HepG2 (cell line): ENCODE data around the gene DNAJC30. TPM values are rescaled to one million over a fixed set of nuclear protein-coding genes. Genes with fewer than 3 reads are reported as not detected.

Experiments
- ATAC-seq: fragments of 200-7000 bp; cut with Tn5 transposase; 3 replicates; pipeline ENCODE4 v1.9.1; 2020; ENCODE audit warnings: mild to moderate bottlenecking, moderate library complexity
- BruUV-seq: library from RNA; stranded (reverse); fragments of 400-500 nt; replicated peaks from 2 replicates; lab custom pipeline; 2021; lab: Mats Ljungman, UMichigan
- CTCF ChIA-PET: fragments of 300-600 bp; formaldehyde crosslinking; extraction: SDS; loops from one replicate; lab custom pipeline; 2021; ENCODE audit warnings: low total read pairs, inconsistent platforms, low intra/inter-chr PET ratio; lab: Yijun Ruan, JAX
- POLR2A ChIA-PET: fragments of 350-600 bp; sonication (Branson Sonifier 250); formaldehyde crosslinking; loops from one replicate; lab custom pipeline; 2020; ENCODE audit warnings: antibody characterized with exemption, inconsistent platforms; lab: Yijun Ruan, JAX
- DNase-seq: peaks from one replicate; pipeline ENCODE4 v3.0.0-alpha.2; 2015; ENCODE audit warnings: low spot score
- FAIRE-seq: peaks from 3 replicates; lab custom pipeline; 2011; peaks lifted over from hg19 to GRCh38; lab: Jason Lieb, UNC
- H2AFZ ChIP-seq: one replicate; pipeline ENCODE4 v1.6.1; 2011; ENCODE audit warnings: low read length, inconsistent platforms
- H3K27ac ChIP-seq: fragments of 300-600 bp; 3 replicates; pipeline ENCODE4 v1.8.0; 2011; ENCODE audit warnings: mixed run types, mild to moderate bottlenecking, mixed read lengths, low read length, inconsistent platforms; ENCODE audit not compliant: insufficient read depth; ENCODE audit errors: extremely low read length
- H3K27me3 ChIP-seq, 2 experiments: fragments of 200-600 bp in 1 of 2; 2 replicates in 1 of 2; 3 replicates in 1 of 2; pipeline versions ENCODE4 v1.6.0 to v1.8.0; 2011; ENCODE audit warnings: low read length in 2 of 2, mild to moderate bottlenecking in 2 of 2, moderate library complexity in 2 of 2, inconsistent platforms in 1 of 2; ENCODE audit not compliant: insufficient read depth in 2 of 2, control insufficient read depth in 1 of 2
- H3K36me3 ChIP-seq, 2 experiments: fragments of 200-600 bp in 1 of 2; replicated peaks in 1 of 2; 2 replicates in 1 of 2; 3 replicates in 1 of 2; pipeline versions ENCODE4 v1.5.1 to v1.8.0; 2011; ENCODE audit warnings: low read length in 2 of 2, inconsistent platforms in 1 of 2; ENCODE audit not compliant: insufficient read depth in 2 of 2, control insufficient read depth in 1 of 2
- H3K4me1 ChIP-seq: 2 replicates; pipeline ENCODE4 v1.5.1; 2012; ENCODE audit warnings: low read length, inconsistent platforms; ENCODE audit not compliant: insufficient read depth
- H3K4me2 ChIP-seq: 2 replicates; pipeline ENCODE4 v1.6.0; 2011; ENCODE audit warnings: low read depth, low read length, inconsistent platforms
- H3K4me3 ChIP-seq, 3 experiments: fragments of 200-600 bp in 1 of 3; sonication (generic), shearing (Covaris generic) in 1 of 3; replicated peaks in 1 of 3; 2 replicates each; pipeline ENCODE4 v1.5.1; 2011 to 2016; ENCODE audit warnings: low read length in 3 of 3, inconsistent platforms in 2 of 3, low read depth in 2 of 3, mild to moderate bottlenecking in 2 of 3, control low read depth in 1 of 3, mixed read lengths in 1 of 3; ENCODE audit not compliant: insufficient read depth in 1 of 3
- H3K79me2 ChIP-seq: one replicate; pipeline ENCODE4 v1.6.1; 2011; ENCODE audit warnings: low read length, inconsistent platforms; ENCODE audit not compliant: insufficient read depth
- H3K9ac ChIP-seq: 2 replicates; pipeline ENCODE4 v1.6.0; 2011; ENCODE audit warnings: mild to moderate bottlenecking, low read depth, low read length, inconsistent platforms; ENCODE audit not compliant: insufficient read depth
- H3K9me3 ChIP-seq: 2 replicates; pipeline ENCODE4 v1.5.1; 2012; ENCODE audit warnings: mild to moderate bottlenecking, low read length
- H4K20me1 ChIP-seq: 2 replicates; pipeline ENCODE4 v1.6.0; 2011; ENCODE audit warnings: inconsistent platforms, mild to moderate bottlenecking, low read length, moderate library complexity; ENCODE audit not compliant: insufficient read depth
- AGO2 ChIP-seq: fragments of 200-400 bp; formaldehyde crosslinking; optimal IDR thresholded peaks from 2 replicates; pipeline ENCODE3; 2017; ENCODE audit warnings: mild to moderate bottlenecking, low read depth, low read length, moderate library complexity
- ERF ChIP-seq: IDR thresholded peaks from 2 replicates; pipeline ENCODE4 v1.6.1; 2018; ENCODE audit warnings: missing biosample characterization, missing genetic modification reagents
- ZNF12 ChIP-seq: sonication (generic); formaldehyde crosslinking; IDR thresholded peaks from 2 replicates; pipeline ENCODE4 v1.5.0; 2020; ENCODE audit warnings: missing genetic modification reagents
- ZNF768 ChIP-seq: sonication (generic); formaldehyde crosslinking; IDR thresholded peaks from 2 replicates; pipeline ENCODE4 v1.4.0; 2020; ENCODE audit warnings: missing genetic modification reagents
- WGBS: methylation state at CpG from one replicate; pipeline ENCODE4 v1.1.6; 2017; ENCODE audit warnings: low lambda C conversion rate; 5-methylcytosine and 5-hydroxymethylcytosine counted together
- in situ Hi-C: cut with HindIII; loops from 2 replicates; pipeline ENCODE4 v1.10.0; 2017; ENCODE audit warnings: low pct_unique_long_range_greater_than_20kb; ENCODE audit not compliant: extremely low pct_ligation_motif_present
- intact Hi-C: fragments of 100-400 bp; cut with micrococcal nuclease; formaldehyde crosslinking; loops from one replicate; pipeline ENCODE4 v1.10.0; 2022; ENCODE audit not compliant: unreplicated experiment
- polyA plus RNA-seq, 8 experiments: library from polyadenylated mRNA; depleted of rRNA in 3 of 8; stranded (reverse) in 7 of 8; unstranded in 1 of 8; fragments of >200 nt; fragmentation: Illumina TruSeq in 4 of 8; extraction: Trizol in 4 of 8; gene quantifications; 2 replicates each; pipeline versions ENCODE4 v1.2.1 to v1.2.3, GENCODE V29; 2011 to 2016; ENCODE audit warnings: low read depth in 4 of 8, missing spikeins in 1 of 8, mixed read lengths in 1 of 8; ENCODE audit not compliant: insufficient read depth in 1 of 8
- total RNA-seq, 5 experiments: library from RNA; depleted of rRNA; stranded (reverse); fragments of >200 nt; fragmentation: Illumina TruSeq; extraction: Trizol; gene quantifications; 2 replicates each; pipeline ENCODE4 v1.2.3, GENCODE V29; 2016; ENCODE audit warnings: low read depth in 1 of 5

Gene DNAJC30
- total and polyA plus RNA-seq, 2 of the 13 experiments (the other 11 are each of a cell fraction or from before 2014, with no cell fraction given), result 3.3 to 3.8 TPM

DNA sequence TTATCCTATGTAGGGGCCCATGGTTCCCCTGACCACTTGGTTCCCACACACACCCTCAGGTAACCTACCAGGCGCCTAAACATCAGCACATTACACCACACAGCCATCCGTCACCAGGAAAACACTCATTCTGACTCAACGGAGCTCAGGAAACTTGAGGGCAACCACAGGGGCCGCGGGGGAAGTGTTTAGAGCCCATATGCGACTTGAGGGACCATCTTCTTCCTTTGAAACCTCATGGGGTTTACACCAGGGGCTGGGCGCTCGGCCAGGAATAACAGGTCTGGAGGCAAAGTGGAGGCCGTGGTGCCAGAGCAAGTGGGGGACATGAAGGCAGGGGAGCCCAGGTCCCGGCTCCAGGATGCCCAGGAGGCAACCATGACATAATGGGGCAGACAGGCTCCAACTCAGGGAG lies 34.7 kb upstream of the DNAJC30 start (continued):
- no peak for TF ChIP-seq ERF

GRCh38 chr7:73717025-73717807 lies 34.0 kb upstream of the DNAJC30 start:
- TF ChIP-seq ZNF12 (CRISPR knock-in tag) (no peak), AGO2 (no peak), ZNF768 (CRISPR knock-in tag) (peak; percentile 88; the same call in 1 of the 2 replicates)
- ATAC-seq (no peak), DNase-seq (no peak), FAIRE-seq (no peak)
- Histone ChIP-seq H2AFZ (no peak overlapping the region), H3K4me1 (peaks cover 47% of the 10 kb centered on the region), H3K4me2 (0 out of 2 replicates have a peak overlapping the region, but pooled peaks have one; percentile 51), H3K4me3 (no peak overlapping the region), H3K9ac (no peak overlapping the region), H3K9me3 (no peaks in the 10 kb centered on the region), H4K20me1 (peaks cover 7% of the 10 kb centered on the region), H3K36me3 (no peaks in the 10 kb centered on the region), H3K27me3 (peaks cover 0 to 1% of the 10 kb centered on the region in 2 experiments; a peak in 1 of 5 replicates), H3K79me2 (no peaks in the 10 kb centered on the region), H3K27ac (no peak overlapping the region)
- in situ Hi-C loops, result loop anchor here (5.0 kb wide), 1 partner anchor 110 kb away; no protein-coding TSS in a partner anchor
- no TSS peak for BruUV-seq
- POLR2A ChIA-PET, result interaction anchor here (0.6 to 2.1 kb wide), 5 partner anchors 17 to 110 kb away, joined by 3 to 12 read pairs (median 3); no protein-coding TSS in a partner anchor
- 96% methylated on average over 8 of the region's 13 CpGs for WGBS
- intact Hi-C loops, result loop anchor here (5.0 kb wide), 2 partner anchors 35 to 50 kb away; partner anchors contain the start of genes BUD23, DNAJC30 and VPS37D
- CTCF ChIA-PET, result no interaction called here
